ENCODE measurements around the gene NODAL. TPM values are rescaled to one million over a fixed set of nuclear protein-coding genes. Genes with fewer than 3 reads are reported as not detected.
A peak's percentile ranks its signal among the peaks of the same experiment; 100 is the strongest.

The NODAL gene
- total RNA-seq, 1 experiment from 2014 or later: 57.0 TPM

DNA sequence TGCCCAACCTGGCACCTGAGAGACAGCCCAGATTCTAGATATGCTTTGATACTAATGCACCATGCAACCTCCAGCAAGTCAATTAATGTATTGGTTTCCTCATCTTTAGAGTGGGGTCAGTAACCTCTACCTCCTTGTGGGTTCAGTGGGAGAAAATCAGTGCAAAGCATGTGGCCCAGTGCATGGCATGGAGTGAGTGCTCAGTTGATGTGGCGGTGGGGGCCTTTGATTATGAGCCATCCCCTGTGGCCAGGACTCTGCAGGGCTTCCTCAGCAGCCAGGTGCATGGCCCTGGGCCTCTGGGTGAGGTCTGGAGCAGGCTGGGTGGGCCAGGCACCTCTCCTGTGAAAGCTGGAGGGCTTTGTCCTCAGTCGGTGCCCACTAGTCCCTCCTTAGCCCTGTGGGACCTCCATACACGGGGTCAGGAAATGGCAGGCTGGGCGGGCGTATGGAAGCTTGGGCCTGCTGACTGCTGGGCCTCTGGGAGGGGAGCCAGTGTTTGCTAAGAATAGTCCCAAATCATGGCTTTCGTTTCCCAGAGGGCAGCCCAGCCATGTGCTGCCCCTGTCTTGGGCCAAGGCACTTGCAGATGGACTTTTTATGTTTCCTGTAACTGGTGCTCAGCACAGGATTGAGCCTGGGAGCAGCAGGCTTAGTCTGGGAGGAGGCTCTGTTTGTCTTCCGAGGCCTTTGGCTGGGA, 40.5 kb upstream of the NODAL start (continued):
- TF ChIP-seq AR (CRISPR knock-in tag; IDR thresholded peaks at IDR 0.05): no peak
- TF ChIP-seq, protein P1, sequence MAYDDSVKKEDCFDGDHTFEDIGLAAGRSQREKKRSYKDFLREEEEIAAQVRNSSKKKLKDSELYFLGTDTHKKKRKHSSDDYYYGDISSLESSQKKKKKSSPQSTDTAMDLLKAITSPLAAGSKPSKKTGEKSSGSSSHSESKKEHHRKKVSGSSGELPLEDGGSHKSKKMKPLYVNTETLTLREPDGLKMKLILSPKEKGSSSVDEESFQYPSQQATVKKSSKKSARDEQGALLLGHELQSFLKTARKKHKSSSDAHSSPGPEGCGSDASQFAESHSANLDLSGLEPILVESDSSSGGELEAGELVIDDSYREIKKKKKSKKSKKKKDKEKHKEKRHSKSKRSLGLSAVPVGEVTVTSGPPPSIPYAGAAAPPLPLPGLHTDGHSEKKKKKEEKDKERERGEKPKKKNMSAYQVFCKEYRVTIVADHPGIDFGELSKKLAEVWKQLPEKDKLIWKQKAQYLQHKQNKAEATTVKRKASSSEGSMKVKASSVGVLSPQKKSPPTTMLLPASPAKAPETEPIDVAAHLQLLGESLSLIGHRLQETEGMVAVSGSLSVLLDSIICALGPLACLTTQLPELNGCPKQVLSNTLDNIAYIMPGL (CRISPR knock-in tag; IDR thresholded peaks at IDR 0.05): no peak

DNA sequence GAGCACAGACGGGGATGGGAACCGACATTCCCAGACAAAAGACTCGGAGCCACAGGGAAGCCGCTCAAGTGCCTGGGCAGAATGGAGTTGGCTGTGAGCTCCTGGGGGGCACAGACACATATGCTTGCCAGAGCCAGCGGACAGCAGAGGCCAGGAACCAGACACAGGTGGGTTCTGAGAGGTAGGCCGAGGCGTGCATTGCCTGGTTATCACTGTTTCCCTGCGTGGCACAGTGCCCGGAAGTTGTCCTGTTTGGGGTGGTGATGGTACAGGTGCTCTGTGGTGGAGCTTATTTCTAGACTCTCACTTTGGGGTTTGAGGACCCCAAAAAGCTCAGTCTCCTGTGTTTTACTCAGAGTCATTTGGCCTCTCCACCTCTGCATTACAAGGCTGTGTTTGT, 39.6 kb upstream of the NODAL start:
- no peak for DNase-seq (ENCODE audit: low spot score)

More for the DNA sequence above, 39.6 kb upstream of the NODAL start:
- CTCF ChIA-PET: interaction anchor here (1.0 to 5.5 kb wide), 4 partner anchors 20 to 60 kb away, joined by 4 to 59 read pairs (median 17); no protein-coding TSS in a partner anchor
- H3K27ac Mint-ChIP-seq: peak overlapping the region; percentile 89; the same call in 1 of the 2 replicates
- TF ChIP-seq CBFB (CRISPR knock-in tag; IDR thresholded peaks at IDR 0.05; ENCODE audit: low read depth) (no peak), IRF2 (CRISPR knock-in tag; IDR thresholded peaks at IDR 0.05; ENCODE audit: borderline replicate concordance, low read depth) (no peak), ZNF416 (CRISPR knock-in tag; IDR thresholded peaks at IDR 0.05) (no peak), SOX15 (CRISPR knock-in tag; IDR thresholded peaks at IDR 0.05) (no peak), ZNF232 (CRISPR knock-in tag; IDR thresholded peaks at IDR 0.05) (no peak), NFATC4 (CRISPR knock-in tag; IDR thresholded peaks at IDR 0.05) (no peak), FOXP1 (CRISPR knock-in tag; IDR thresholded peaks at IDR 0.05; ENCODE audit: borderline replicate concordance) (no peak), NR2C2 (CRISPR knock-in tag; IDR thresholded peaks at IDR 0.05) (no peak), TCF7 (CRISPR knock-in tag; IDR thresholded peaks at IDR 0.05; ENCODE audit: low read depth) (no peak), ATF1 (CRISPR knock-in tag; IDR thresholded peaks at IDR 0.05) (no peak), RORB (CRISPR knock-in tag; IDR thresholded peaks at IDR 0.05) (no peak)
- TF ChIP-seq, protein P2, sequence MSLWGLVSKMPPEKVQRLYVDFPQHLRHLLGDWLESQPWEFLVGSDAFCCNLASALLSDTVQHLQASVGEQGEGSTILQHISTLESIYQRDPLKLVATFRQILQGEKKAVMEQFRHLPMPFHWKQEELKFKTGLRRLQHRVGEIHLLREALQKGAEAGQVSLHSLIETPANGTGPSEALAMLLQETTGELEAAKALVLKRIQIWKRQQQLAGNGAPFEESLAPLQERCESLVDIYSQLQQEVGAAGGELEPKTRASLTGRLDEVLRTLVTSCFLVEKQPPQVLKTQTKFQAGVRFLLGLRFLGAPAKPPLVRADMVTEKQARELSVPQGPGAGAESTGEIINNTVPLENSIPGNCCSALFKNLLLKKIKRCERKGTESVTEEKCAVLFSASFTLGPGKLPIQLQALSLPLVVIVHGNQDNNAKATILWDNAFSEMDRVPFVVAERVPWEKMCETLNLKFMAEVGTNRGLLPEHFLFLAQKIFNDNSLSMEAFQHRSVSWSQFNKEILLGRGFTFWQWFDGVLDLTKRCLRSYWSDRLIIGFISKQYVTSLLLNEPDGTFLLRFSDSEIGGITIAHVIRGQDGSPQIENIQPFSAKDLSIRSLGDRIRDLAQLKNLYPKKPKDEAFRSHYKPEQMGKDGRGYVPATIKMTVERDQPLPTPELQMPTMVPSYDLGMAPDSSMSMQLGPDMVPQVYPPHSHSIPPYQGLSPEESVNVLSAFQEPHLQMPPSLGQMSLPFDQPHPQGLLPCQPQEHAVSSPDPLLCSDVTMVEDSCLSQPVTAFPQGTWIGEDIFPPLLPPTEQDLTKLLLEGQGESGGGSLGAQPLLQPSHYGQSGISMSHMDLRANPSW (CRISPR knock-in tag; conservative IDR thresholded peaks at IDR 0.05; ENCODE audit: low read depth): no peak
- TF ChIP-seq, protein P3, sequence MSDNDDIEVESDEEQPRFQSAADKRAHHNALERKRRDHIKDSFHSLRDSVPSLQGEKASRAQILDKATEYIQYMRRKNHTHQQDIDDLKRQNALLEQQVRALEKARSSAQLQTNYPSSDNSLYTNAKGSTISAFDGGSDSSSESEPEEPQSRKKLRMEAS (CRISPR knock-in tag; IDR thresholded peaks at IDR 0.05): no peak
- TF ChIP-seq, protein P4, sequence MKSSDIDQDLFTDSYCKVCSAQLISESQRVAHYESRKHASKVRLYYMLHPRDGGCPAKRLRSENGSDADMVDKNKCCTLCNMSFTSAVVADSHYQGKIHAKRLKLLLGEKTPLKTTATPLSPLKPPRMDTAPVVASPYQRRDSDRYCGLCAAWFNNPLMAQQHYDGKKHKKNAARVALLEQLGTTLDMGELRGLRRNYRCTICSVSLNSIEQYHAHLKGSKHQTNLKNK (CRISPR knock-in tag; IDR thresholded peaks at IDR 0.05): no peak
- TF ChIP-seq, protein P5, sequence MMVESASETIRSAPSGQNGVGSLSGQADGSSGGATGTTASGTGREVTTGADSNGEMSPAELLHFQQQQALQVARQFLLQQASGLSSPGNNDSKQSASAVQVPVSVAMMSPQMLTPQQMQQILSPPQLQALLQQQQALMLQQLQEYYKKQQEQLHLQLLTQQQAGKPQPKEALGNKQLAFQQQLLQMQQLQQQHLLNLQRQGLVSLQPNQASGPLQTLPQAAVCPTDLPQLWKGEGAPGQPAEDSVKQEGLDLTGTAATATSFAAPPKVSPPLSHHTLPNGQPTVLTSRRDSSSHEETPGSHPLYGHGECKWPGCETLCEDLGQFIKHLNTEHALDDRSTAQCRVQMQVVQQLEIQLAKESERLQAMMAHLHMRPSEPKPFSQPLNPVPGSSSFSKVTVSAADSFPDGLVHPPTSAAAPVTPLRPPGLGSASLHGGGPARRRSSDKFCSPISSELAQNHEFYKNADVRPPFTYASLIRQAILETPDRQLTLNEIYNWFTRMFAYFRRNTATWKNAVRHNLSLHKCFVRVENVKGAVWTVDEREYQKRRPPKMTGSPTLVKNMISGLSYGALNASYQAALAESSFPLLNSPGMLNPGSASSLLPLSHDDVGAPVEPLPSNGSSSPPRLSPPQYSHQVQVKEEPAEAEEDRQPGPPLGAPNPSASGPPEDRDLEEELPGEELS (CRISPR knock-in tag; IDR thresholded peaks at IDR 0.05): no peak
- H3K36me3 Mint-ChIP-seq: peaks cover 9% of the 10 kb centered on the region
- POLR2A ChIA-PET: no interaction called here
- peaks cover 45% of the 10 kb centered on the region for H3K4me1 Mint-ChIP-seq
- H3K27me3 Mint-ChIP-seq (ENCODE audit: low read depth): no peaks in the 10 kb centered on the region
- no peaks in the 10 kb centered on the region for H3K9me3 Mint-ChIP-seq
- H3K4me3 Mint-ChIP-seq: no peak overlapping the region
- no peak for ATAC-seq

Measured in WTC11 (cell line).